CD4-positive, alpha-beta T cell treated with Interferon gamma for 1 hour (primary cell): ENCODE results near the gene TNS3.
"Not testable (repeated sequence)": the region's sequence is repeated elsewhere in the genome, so short reads cannot be mapped to it uniquely, and the experiment has no call there.

Source experiments
- DNase-seq: peaks from one replicate; pipeline ENCODE4 v3.0.0-alpha.2; 2020

Gene TNS3

GRCh38 chr7:47559306-47560220 is 22.3 kb downstream of the TNS3 start:
- DNase-seq = no peak

DNA sequence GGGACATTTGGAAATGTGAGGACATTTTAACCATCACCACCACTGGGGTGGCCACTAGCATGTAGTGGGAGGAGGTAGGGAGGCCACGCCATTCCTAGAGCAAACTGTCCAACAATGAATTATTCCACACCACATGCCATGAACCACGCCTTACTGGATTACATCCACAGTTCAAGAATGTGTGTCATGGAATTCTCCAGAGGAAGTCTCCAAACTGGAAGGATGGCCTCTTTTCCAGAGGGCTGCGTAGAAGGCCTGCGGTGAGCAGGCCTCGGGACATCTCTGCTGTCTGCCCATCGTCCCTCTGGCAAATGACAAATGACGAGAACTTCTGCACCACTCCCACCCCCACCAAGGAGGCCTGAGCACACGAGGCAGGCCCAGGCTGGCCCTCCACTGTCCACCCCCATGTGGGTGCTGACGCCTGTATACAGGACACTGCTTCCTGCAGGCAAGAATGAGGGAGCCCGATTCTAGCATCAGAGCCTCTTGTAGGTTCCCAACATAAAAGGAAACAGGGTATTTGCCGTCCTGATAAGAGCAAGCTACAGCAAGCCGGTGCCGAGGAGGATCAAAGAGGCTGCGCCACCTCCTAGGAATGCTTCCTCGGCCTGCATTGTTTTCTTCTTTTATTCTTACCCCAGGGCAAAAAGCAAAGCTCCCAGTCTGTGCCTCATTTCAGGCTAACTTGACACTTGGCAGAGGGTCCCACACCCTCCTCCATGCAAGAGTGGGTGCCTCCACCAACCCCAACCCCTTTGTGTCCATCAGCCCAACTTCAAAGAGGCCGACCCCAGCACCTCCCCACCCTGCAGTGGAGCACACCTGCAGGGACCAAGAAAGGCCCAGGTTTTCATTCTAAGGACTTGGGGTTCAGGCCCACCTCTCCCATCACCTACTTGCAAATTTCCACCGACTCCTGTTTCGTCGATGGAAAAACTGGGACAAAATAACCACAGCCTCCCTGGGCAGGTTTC is 23.9 kb downstream of the TNS3 start:
- DNase-seq = no peak

DNA sequence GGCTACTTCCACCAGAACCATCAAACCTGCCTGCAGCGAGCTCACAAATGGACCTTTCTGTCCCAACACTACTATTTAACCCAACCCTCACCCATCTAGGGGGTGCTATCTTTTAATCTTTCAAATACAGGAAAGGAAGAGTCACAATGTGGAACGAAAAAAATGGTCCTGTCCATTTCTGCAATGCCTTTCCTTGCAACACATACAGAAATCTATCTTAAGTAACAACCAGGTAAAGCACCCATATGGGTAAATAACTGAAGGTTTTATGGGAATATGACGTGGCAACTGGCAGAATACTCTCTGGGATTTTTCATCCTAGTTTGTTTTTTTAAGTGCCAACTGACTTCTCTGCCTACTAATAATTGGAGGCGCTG is 24.6 kb downstream of the TNS3 start:
- no peak for DNase-seq

DNA sequence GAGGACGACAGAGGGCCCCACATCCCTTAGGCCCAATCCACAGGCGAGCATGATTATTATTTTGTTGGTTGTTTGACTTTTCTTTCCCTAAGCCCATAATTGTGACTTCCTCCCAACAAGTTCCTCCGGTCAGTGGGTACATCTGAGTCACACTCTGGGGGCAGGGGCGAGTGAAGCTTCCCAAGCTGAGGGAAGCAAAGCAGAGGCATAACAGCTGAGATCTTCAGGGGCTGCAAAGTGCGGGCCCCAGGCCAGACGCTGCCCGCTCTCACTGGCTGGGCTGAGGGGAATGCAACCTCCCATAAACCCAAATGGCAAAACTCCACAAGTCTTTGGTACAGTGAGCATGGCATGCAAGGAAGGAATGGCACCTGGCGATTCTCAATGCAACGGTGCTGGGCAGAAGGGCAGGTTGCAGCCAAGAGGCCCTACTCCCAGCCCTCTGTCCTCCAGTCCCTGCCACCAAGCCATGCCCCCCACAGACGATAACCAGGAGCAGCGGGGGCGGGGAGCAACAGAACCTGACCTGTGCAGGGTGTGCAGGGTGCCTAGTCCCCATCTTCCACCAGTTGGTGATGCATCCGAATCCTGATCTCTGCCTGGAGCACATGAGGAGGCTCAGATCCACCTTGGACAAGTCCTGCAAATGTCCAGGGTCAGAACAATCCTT is 25.3 kb downstream of the TNS3 start:
- no peak for DNase-seq

GRCh38 chr7:47553309-47553708 is 28.6 kb downstream of the TNS3 start:
- DNase-seq = no peak

DNA sequence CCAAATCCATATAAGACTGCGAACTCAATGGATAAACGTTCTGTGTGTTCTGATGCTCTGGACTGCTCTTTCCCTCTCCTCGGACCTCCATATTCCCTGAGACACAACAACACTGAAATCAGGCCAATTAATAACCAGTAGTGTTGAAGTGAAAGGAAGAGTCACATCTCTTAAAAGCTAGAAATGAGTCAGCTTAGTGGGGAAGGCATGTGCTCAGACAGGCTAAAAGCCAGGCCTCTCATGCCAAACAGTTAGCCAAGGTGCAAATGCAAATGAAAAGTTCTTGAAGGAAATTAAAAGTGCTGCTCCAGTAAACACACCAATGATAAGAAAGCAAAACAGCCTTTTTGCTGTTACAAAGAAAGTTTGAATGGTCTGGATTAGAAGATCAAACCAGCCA is 29.3 kb downstream of the TNS3 start:
- no peak for DNase-seq

DNA sequence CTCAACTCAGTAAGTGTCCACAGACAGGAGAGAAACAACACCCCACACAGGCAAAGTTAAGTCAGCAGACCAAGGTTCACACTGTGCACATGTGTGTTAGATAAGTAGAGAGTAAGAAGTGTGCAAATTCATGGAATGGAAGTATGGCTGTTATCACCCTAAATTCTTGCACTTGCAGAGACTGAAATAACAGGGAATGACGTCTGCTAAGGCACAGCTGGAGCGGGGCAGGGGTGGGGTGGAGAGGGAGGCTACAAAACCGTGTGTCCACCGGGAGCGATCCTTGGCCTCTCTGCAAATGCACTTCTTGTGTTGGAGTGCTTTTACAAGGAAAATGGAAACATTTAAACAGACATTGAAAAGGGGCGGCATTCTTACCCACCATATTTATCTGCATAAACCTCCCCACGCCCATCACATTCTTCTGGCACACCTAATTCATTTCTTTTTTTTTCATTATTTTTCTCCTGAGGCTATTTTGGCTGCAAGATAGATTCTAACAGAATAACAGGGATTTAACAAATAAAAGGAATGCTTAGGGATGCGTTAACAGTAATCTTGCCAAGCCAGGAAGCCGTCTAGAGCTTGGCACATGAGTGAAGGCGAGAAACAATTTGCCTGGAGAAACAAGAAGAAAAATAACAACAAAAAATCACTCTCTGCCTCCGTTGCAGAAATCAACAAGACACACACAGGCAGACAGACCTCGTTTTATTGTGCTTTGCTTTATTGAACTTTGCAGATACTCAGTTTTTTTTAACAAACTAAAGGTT is 30.1 kb downstream of the TNS3 start:
- DNase-seq = no peak

DNA sequence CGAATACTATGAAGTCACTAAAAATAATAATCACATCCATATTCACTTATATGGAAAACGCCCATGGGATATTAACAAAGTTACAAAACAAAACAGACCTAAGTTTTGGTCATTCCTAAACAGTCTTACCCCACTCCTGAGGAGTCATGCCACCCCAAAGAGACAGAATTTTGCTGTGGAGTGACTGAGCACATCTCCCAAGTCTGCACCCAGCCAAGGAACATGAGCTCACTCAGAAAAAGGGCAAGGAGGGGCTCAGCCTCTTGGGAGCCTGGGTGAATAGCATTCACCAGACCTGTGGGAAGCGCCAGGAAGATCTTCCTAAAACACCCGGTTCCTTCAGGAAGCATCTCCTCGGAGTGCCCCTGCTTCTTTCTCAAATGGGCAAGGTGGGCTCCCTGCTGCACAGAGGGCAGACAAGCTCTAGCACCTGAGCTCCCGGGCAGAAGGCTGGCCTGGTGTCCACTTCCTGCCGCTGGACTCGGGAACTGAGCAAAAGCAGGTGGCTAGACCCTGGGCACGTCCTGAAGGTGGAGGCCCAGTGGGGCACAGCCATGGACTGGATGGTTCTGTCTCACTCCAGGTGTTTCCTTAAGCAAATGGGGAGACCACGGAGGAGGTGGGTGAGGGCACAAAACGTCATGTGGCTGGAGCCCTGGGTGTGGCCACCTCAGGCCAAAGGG is 31.0 kb downstream of the TNS3 start:
- no peak for DNase-seq

- DNase-seq = no peak
Observed at GRCh38 chr7:47549916-47550315, 32.0 kb downstream of the TNS3 start.

- DNase-seq = no peak
Observed at GRCh38 chr7:47549397-47549796, 32.5 kb downstream of the TNS3 start.

- no peak for DNase-seq
Observed at GRCh38 chr7:47548546-47548945, 33.4 kb downstream of the TNS3 start.

GRCh38 chr7:47546733-47547494 is 35.0 kb downstream of the TNS3 start:
- no peak for DNase-seq

DNA sequence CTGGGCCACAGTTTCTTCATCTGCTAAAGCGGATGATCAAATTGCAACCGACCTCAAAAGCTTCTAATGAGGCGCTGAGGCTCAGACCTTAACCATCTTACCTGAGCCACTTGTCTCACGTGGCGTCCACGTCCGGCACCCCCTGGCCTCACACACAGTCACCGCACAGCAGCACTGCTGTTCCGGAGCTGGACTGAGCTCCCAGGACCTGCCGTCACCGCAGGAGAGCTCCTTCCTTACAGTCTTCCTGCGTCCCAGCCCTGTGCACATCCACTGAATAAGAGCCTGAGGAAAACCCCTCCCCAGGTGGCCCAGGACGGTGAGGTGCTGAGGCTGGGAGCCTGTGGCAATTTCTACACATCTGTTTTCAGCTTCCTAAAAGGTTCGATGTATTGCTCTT is 35.7 kb downstream of the TNS3 start:
- no peak for DNase-seq

DNA sequence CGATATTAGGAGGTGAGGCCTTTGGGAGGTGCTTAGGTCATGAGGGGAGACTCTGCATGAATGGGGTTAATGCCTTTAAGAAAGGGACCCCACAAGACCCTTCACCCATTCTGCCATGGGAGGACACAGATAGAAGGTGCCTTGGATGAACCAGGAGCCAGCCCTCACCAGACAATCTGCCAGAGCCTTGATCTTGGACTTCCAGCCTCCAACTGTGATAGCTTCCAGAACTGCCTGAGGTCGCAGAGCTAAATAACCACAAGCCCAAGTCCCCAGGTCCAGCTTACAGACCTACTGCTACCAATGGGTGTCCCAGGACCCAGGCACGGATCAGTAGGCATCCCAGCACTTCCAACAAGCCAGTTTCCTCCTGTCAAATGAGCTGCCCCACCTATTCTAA is 37.5 kb downstream of the TNS3 start:
- no peak for DNase-seq

DNA sequence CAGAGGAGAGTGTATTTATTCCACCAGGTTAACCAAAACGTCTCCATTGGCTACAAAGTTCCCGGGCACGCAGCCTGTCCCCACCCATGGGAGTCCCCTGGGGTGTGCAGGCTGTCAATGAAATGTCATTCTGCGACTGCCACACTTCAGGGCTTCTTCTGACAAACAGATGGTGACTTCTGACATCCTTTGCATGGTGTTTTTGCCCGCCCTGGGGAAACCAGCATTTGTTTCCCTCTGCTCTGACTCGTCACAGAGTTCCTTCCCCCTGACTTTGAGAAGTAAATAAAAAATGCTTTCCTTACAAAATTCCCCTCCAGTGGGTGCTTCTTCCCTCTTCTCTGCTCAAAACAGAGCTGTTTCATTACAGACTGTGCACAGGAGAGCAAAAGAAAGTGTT is 38.2 kb downstream of the TNS3 start:
- peak; percentile 9 for DNase-seq

DNA sequence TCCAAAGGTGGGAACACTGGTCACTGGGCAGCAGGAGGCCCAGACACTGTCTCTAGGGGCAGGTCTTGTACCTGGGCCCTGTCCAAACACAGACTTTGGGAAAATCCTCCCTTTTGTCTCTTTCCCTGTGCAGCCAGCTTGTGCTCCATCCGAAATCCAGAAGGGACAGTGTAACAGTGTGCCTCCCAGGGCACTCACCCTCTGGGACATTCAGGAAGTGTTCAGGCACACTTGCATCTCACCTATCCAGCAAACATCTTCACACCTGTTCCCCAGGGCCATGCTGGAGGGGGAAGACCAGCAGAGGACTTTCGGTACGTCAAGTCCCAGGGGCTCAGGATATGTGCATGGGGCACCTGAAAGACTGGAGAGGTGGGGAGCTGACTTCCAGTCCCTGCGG is 38.9 kb downstream of the TNS3 start:
- DNase-seq = no peak

DNA sequence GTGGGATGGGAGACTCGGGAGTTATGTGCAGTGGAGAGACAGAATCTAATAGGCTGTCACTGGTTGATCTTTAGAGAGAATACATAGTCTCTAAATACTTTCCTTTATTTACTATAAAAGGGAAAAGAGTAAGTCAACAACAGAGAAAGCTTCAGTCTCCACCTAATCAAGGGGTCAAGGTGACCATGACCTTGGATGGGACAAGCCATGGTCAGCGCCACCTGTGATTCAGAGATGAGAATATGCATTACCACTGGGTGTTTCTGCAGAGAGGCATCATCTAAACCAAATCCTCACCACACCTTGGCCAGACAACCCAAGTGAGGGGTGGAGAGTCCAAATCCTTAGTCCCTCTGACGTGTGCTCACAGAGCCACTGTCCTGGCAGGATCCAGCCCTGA is 39.9 kb downstream of the TNS3 start:
- DNase-seq = no peak

- not testable (repeated sequence) for DNase-seq
Observed at GRCh38 chr7:47541485-47541884, 40.4 kb downstream of the TNS3 start.

DNA sequence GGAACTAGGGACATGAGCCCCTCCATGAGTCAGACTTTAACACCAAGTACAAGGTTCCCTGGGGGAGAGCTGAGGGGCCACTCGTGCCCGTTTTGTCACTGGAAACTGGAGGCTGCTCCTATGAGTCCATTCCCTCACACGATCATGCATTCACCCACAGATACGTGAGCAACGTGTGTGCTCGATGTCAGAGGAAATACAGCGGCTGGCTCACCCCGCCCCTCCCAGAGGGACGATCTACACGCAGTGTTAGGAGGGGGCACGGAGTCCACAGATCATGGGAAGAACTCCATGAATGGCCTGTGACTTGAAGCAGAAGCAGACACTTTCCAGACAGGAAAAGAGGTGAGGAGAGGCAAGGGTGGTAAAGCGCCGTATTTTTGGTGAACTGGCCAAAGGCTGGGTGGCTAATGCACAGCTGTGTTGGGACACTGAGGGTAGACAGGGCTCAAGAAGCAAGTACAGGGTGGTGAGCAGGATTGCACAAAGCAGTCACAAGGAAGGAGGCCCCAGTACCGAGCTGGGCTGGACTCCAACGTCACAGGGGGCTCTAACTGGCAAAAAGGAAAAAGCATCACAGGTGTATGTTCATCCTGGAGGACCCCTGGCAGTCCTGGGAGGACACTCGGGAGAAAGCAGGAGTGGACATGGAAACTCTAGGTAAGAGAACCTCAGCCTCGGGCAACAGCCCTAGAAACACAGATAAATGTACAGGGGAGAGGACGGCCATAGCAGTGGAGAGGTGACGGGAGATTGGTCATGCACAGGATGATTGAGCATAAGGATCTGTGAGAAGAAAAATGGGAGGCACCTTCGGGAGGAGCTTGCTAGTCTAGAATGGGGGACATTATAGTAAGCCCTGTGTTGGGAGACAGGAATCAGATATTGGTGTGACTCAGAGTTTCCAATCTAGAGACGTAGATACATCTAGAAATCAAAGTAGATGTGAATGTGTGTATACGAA is 41.2 kb downstream of the TNS3 start:
- no peak for DNase-seq

- DNase-seq = no peak
Observed at GRCh38 chr7:47540053-47540386, 41.9 kb downstream of the TNS3 start.
